ENCODE measurements around the gene MAPK4.
"Not testable (repeated sequence)": the region's sequence is repeated elsewhere in the genome, so short reads cannot be mapped to it uniquely, and the experiment has no call there.

Gene MAPK4

GRCh38 chr18:50775726-50776125 is 215.8 kb downstream of the MAPK4 start:
- no peak for DNase-seq

- DNase-seq, result no peak
Measured at GRCh38 chr18:50776383-50776782, 216.5 kb downstream of the MAPK4 start.

GRCh38 chr18:50779021-50779420 is 219.1 kb downstream of the MAPK4 start:
- not testable (repeated sequence) for DNase-seq
